Measurements from ENCODE around the gene ETV6.
"Not testable (repeated sequence)": the region's sequence is repeated elsewhere in the genome, so short reads cannot be mapped to it uniquely, and the experiment has no call there.

Gene ETV6

DNA sequence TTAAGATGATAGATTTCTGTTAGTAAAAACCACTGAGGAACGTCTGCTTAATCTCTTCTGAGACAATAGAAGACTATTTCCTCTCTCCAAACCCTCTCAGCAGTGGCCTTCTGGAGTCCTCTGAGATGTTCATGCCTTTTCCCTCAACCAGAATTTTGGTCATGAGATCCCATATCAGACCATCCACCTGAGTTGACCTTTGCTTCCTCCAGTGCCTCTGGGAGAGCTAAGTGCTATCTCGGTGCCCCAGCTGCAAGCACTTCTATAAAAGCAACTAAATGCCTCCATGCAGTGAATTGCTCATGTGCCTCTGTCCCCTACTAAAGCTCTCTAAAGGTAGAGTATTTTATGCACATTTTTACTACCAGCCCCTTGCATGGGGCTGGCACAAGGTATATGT lies 248.4 kb downstream of the ETV6 start:
- no peak for DNase-seq

DNA sequence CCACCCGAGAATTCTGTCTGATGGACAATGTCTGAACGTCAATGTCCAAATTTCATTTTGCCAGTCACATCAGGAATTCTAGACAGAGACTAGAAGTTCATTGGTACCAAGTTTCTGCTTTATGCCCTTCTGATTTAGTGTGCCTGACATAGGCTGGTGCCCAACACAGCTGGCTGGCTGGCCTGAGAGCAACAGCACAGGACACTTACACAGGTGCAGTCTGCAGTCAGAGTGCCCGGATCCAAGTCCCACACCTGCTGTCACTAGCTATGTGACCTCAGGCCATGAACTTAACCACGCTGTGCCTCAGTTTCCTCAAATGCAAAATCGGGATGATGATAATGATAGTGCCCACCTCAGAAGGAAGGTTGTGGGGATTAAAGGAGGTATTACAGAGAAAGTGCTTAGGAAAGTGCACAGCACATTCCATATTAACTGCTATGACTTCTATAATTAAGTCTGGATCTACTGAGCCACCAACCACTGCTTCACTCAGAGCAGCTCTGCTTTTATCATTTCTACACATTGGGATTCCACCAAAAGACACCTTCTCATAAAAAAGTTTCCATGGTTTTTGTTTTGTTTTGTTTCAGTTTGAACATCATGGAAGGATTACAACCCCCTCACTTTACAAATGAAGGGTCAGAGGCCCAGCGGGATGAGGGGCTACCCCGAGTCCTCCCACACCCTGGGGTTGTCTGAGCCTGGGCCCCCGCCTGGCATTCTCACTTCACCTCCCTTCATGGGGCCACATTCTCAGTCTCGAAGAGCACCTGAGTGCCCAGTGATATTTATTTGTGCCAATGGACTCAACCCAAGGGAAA lies 252.4 kb downstream of the ETV6 start:
- peak; percentile 80 for DNase-seq

DNA sequence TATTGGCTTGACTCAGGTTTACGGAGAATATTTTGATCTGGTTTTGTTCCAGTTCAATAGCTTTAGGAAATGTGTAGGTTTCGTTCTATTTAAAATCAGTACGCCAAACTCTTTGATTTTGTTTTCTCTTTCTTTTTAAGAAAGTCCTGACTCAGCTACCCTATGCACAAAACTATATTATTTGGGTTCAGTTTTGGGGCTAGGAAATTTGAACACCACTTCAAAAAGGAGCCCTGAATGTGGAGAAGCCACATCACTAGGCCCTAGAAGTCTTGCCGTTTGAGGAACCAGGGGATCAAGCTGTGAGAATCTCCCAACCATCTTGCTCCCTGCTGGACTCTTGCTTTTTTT lies 253.0 kb downstream of the ETV6 start:
- no peak for DNase-seq

DNA sequence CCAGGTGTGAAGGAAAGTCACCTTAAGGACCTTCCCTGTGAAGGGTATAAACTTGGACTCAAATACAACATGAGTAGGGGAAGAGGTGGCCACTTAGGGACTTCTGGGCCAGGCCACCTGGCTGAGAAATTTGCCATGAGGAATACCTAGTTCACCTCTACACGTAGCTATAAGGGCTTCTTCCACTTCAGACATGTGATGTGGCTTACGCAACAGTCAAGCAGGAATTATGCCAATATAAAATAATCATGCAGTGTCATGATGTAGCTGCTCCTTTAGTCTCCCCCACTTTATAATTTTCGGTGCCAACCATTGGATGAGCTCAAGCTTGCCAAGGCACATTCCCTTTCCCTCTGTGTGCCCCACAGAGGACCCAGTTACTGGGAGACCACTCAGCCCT lies 254.7 kb downstream of the ETV6 start:
- no peak for DNase-seq

DNA sequence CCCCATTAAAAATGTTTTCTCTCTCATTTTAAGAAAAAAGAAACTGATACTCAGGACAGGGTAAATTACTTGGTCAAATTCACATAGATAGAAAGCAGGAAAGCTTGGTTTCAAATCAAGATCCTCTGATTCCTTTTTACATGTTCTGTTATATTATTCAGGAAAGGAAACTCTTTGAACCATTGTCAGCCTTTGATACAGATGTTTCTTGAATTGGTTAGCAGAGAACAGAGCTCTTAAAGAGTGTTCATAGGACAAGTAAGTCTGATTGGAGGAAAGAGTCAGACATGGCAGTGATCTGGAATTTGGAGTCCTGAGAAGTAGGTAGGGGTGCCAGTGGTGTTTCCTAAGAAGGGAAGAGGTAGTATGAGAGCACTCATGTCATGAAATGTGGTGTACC lies 256.1 kb downstream of the ETV6 start:
- no peak for DNase-seq

DNA sequence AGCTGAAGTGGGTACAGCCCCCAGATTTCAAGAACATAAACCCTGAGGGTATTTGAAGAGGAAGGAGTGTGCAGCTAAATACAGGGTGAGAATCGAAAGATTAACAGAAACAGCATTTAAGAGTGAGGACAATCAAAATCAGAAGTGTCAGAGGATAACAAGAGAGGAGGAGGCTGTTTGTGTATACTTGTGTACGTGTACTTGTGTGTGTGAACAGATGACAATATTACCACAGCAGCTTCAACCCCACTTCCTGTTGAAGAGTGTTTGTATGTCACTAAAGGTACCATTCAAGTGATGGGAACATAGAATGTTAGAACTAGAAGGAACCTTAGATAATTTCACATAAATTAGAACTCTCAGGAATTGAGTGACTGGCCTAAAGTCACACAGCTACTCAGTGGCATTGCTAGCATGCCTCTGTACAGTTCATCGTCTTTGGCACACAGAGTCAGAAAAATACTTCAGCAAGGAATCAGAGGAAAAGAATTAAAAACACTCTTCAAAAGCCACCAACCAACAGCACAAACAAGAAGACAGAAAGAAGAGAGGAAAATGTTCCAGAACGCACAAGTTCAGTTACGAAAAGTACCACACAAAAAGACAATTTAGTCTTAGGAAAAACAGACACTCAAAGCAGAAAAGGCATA lies 256.9 kb downstream of the ETV6 start:
- DNase-seq: no peak

DNA sequence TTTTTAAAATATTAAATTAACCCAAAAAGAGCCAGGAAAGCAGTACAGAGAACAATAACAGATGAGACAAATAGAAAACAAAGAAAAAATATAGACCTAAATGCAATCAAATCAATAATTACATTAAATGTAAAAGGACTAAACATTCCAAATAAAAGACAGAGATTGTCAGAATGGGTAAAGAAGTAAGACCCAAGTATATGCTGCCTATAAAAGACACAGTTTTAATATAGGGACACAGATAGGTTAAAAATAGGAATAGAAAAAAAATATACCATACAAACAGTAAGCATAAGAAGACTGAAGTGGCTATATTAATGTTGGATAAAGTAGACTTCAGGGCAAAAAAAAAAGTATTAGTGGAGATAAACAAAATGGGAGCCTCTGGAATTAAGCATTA lies 258.2 kb downstream of the ETV6 start:
- no peak for DNase-seq

DNA sequence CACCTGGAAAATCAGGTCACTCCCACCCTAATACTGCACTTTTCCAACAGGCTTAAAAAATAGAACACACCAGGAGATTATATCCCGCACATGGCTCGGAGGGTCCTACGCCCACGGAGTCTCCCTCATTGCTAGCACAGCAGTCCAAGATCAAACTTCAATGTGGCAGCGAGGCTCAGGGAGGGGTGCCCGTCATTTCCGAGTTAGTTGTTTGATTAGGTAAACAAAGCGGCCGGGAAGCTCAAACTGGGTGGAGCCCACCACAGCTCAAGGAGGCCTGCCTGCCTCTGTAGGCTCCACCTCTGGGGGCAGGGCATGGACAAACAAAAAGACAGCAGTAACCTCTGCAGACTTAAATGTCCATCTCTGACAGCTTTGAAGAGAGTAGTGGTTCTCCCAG lies 259.9 kb downstream of the ETV6 start:
- not testable (repeated sequence) for DNase-seq

DNA sequence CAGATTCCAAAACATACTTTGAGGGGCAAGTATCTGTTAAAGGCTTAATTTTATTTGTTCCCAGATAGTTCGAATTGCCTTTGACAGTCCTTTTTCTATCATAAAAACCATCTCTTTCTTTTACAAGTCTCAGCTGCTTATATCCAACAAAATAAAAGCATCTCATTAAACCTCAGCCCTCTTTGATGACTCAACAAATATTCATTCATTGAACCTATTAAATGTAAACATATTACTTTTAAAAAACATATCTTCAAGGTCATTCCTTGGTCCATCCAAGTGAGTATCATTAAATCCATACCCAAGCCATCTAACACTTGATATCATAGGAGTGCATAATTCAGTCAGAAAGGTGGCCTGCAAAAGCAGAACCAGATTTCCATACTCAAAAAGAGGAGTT lies 266.6 kb downstream of the ETV6 start:
- no peak for DNase-seq

DNA sequence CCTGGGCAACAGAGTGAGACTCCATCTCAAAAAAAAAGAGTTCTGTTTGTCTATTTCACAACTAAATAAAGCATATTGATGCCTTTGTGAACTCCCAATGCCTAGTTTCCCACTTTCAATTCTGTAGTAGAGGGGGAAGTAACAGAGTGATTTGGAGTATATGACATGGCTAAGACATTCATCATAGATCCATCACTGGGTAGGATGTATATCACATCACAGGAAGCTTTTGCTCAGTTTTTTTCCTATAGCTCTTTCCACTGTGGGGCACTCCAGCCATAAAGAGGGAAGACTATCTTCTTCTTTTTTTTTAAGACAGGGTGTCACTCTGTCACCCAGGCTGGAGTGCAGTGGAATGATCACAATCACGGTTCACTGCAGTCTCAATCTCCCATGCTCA lies 267.3 kb downstream of the ETV6 start:
- no peak for DNase-seq

DNA sequence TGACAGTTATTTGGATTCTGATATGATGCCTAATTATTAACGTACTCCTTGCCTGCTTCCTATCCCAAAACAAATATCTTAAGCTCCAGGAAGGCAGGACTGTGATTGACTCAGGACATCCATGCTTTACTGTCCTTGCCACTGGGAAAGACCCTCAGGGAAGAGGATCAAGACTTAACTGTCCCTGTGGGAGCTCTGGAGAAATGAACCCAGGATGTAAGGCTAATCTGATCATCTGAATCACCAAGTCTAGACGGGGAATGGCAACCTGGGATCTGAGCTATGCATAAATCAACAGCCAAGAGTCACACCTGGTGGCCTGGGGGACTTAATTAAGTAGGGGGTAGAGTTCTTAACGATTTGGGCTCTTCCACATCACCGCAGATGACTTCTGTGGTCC lies 268.0 kb downstream of the ETV6 start:
- no peak for DNase-seq

DNA sequence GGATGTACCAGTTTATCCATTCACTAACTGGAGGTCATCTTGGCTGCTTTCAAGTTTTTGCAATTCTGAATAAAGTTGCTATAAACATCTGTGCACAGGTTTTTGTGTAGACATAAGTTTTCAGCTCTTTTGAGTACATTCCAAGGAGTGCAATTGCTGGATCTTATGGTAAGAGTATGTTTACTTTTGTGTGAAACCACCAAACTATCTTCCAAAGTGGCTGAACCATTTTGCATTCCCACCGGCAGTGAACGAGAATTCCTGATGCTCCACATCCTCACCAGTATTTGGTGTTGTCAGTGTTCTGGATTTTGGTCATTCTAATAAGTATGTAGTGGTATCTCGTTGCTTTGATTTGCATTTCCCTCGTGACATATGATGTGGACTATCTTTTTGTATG lies 270.8 kb downstream of the ETV6 start:
- no peak for DNase-seq

DNA sequence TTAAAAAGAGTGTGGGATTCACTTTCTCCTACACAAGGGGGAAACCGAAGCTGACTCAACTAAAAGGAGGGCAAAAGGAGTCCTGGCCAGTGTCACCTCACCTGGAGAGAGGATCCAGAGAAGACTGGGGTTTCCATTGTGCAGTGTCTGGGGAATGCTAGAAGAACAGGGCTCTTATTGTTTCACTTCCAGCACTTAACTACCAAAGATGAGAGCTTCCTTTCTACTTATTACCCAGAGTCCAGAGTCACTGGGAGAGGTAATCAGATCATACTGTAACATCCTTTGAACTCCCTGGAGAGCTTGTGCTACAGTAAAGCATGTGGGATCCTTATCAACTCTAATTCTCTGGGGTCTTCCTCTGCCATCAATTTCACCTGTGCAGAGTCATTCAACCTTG lies 272.9 kb downstream of the ETV6 start:
- no peak for DNase-seq

DNA sequence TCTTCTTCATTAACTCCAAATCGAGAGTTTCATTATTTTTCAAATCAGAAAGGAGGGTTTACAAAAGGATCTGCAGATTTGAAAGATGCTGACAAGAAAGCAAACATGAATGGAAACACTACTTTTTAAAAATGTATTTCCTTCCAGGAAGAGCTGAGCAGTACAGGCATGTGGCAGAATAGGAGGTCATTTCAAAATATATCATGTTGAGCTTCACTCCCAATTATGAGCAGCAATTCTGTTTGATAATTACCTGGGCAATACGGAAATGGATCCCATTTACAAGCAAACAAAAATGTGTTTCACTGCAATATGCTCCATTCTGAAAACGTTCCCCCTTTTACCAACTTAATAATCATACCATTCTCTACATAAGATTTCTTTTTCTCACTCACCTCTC lies 273.6 kb downstream of the ETV6 start:
- no peak for DNase-seq

DNA sequence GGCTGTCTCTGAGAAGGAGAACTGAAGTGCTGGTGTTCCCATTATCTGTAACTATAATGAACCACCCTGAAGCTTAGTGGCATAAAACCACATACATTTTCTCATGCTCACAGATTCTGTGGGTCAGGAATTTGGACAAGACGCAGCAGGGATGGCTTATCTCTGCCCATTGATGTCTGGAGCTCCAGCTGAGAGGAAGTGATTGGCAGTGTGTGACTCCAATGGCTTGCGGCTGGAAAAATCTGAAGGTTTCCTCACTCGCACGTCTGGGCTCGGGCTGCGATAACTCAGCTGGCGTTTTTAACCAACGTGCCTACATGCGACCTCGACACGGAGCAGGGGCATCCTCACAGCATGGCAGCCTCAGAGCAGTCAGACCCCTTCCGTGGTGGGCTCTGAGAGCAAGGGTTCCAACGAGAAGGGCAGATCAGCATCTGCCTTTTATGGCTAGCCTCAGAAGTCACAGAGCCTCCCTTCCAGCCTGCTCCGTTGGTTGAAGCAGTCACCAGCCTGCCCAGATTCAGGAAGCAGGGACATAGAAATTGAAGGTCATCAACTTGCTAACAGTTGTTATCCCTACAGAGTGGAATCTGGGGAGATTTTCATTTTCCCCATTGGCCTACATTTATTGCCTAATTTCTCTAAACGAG lies 277.9 kb downstream of the ETV6 start:
- DNase-seq: no peak

DNA sequence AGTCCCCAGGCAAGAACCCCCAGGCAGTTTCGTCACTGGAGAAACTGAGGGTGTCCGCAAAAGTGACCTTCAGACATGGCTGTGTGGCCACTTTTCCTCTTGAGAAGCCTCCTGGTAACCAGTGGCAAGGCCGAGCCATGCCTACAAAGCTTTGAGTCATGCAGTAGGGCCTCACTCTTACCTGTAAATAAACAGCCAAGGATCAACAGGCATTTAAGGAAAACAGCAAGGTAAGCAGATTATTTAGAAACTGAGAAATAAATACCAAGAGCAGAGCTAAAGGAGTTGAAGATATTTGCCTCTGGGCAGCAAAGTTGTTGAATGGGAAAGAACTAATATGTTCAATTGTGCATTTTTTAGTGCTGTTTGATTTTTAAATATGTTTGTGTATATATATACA lies 280.2 kb downstream of the ETV6 start:
- no peak for DNase-seq

DNA sequence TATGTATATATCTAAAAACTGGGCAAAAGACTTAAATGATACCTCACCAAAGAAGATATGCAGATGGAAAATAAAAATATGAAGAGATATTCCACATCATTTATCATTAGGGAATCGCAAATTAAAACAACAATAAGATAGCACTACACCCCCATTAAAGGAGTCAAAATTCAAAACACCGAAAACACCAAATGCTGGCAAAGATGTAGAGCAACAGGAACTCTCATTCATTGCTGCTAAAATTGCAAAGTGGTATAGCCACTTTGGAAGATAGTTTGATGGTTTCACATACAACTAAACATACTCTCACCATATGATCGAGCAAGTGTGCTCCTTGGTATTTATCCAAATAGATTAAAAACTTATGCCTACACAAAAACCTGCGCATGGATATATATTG lies 289.7 kb downstream of the ETV6 start:
- no peak for DNase-seq

DNA sequence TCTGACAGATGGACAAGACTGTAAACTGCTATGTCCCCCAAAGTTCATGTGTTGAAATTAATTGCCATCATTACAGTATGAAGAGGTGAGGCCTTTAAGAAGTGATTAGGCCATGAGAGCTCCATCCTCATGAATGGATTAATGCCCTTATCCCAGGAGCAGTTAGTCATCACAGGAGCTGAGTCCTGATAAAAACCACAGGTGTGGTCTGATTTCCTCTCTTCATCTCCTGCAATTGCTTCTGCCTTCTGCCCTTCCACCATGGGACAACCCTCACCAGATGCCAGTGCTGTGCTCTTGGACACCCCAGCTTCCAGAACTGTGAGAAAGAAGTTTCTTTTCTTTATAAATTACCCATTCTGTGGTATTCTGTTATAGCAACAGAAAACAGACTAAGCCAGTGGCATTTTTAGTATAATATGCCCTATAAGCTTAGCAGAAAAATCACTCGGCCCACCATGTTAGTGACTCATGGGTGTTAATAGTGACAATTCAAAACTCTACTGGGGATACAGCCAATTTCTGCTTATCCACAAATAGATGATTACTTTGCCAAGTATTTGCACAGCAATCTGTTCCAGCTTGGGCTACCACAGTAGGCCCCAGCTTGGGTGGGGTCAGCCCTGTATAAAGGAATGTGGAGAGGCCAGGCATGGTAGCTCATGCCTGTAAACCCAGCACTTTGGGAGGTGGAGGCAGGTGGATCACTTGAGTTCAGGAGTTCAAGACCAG lies 292.3 kb downstream of the ETV6 start:
- DNase-seq: no peak

DNA sequence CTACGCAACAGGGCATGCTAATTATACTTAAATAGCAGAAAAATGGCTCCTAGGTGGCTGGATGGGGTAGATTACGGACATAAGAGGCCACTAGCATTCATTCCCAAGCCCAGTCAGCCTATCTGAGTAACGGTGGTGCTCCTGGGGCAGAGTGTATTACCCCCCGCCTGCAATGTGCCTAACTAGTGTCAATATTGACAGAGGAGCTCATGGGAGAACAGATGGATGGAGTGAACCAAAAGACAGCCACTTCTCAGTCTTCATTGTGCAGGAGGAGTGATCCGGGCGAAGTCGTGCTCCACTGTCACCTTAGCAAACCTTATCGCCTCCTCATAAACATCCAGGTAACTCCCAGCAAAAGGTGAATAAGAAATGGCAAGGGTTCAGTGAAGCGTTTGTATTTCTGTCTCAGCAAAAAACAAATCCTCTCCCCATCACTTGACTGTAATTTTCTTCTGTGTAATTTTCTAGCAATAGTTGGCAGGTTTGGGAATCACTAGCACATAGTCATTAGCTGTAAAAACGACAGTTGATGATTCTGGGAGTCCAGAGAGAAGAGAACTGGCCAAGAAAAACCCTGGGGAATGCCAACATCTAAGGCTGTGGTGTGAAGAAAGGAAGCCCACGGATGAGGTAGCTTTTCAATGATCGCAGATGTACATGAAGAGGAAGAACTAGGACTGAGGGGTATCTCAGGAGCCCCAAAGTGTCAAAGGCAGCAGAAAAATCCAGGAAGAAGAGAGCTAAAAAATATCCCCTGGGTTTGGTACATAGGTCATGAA lies 294.6 kb downstream of the ETV6 start:
- DNase-seq: no peak

Measured in stimulated activated CD4-positive, alpha-beta T cell treated with anti-CD3 and anti-CD28 coated beads, Interleukin-15, amount 100 ng/mL, for 24 hours (primary cell).